Skin of body (tissue), 2 donors: ENCODE results near the gene MED27. TPM values are rescaled to one million over a fixed set of nuclear protein-coding genes. Genes with fewer than 3 reads are reported as not detected.

Source experiments
- DNase-seq: peaks from one replicate; lab custom pipeline; 2025; lab: John Stamatoyannopoulos, UW
- total RNA-seq: library from RNA; depleted of rRNA; stranded (reverse); fragments of >200 nt; gene quantifications from one replicate; pipeline ENCODE4 v1.2.3, GENCODE V29; 2014

The MED27 gene, protein sequence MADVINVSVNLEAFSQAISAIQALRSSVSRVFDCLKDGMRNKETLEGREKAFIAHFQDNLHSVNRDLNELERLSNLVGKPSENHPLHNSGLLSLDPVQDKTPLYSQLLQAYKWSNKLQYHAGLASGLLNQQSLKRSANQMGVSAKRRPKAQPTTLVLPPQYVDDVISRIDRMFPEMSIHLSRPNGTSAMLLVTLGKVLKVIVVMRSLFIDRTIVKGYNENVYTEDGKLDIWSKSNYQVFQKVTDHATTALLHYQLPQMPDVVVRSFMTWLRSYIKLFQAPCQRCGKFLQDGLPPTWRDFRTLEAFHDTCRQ
- 10.9 TPM for total RNA-seq

DNA sequence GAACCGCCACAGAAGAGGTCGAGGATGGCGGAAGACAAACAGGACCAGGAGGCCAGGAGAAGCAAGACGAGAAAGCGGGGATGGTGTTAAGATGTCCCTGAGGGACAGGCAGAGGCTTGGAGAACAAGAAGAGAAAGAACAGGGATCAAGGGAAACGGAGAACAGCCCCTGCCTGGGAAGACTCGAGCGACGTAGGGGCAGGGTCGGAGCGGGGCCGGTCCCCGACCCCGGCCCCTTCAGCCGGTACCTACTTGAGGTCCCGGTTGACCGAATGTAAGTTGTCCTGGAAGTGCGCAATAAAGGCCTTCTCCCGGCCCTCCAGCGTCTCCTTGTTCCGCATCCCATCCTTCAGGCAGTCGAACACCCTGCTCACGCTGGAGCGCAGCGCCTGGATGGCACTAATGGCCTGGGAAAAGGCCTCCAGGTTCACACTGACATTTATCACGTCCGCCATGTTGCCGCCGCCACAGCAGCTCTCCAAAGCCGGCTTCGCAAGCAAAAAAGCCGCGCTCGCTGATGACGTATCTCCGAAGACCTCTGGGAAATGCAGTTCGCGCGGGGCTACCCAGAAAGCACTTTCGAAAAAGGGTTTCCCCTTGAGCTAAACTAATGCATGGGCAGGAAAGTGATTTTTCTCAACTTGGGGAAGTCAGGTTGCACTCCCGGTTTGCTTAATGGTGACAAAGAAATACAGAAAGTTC, at the start of gene MED27:
MED27 (minus strand) TSS at position 477 of the 701 bp plus-strand sequence; CDS start at position 454, 23 bp downstream.
- peak; percentile 89 for DNase-seq

DNA sequence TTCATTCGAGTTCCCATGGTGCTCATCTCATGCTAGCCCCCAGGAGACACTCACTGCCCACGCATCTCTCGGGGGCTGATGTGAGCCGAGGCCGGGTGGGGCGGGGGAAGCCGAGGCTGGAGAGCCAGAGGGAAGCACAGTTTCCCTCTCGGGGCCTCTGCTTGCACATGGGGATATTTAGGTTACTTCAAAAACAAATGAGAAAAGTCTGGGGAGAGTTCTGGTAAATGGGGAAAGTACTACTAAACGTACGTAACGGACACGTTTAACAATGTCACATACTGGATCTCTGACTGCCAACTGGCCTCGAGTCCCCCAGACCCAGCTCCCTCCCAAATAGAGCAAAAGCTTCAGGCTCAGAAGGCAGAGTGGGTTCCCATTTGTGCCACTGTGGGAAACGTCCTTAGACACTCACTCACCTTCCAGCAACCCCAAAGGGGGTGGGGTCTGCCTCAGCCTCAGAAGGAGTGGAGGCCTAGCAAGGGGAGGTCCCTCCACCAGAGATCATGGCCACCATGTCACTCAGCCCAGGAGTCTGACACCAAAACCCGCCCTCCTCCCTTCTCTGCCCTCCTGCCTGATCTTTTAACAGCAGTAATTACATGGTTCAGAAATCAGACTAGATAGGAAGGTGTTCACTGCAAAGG, 48.3 kb upstream of the MED27 start:
- no peak for DNase-seq

DNA sequence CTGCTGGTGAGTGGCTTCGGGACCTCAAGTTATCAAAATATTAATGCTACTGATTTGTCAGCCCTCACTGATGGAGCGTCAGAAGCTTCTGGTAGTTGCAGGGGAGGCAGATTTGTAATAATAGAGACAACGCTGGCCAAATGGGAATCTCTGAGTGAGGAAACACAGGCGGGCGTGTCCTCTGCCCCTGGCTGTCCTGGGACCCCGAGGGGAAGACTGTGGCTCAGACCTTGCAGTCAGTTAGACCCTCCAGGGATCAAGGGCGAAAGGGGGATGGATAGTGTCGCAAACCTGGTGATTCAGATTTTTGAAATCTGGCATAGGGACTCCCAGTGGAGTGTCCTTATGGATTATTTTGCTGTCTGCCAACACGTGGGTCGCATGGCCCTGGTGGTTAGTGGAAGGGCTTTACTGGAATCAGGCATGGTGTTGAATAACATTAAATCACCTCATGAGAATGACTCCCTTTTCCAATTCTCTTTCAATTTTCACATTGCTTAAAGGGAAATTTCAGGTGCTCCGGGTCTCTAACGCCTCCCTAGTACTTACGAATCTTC, 47.1 kb upstream of the MED27 start:
- no peak for DNase-seq

DNA sequence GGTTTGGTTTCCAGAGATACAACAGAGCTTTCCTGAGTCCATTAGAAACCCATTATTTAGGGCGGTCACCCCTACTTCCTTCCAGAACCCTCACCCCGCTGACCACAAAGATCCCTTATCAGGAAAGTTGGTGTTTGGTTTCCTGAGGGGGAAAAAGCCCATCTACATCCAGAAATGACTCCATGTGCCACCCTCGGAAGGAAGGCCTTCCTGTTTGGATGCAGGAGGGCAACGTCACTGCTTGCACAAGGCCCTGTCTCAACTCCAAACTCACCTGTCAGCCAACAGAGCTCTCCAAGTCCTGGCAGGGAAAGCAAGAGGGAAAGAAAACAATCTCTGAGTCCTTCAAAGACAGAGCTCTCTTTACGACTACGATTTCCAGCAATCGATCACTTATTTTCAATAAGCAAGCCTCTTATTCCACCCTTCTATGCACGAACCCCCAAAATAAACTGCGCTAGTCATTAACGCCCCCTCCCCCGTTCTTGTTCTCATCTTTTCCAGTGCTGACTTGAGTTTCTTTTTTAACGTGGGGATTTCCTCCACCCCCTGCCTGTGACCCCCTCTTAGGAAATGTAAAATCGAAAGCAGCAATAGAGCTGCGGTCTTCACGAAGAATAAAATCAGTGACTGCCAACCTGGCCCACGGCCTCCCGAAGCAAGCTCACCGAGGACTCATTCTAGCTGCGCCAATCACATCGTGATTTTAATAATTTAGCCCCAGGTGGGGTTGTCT, 46.4 kb upstream of the MED27 start:
- no peak for DNase-seq

DNA sequence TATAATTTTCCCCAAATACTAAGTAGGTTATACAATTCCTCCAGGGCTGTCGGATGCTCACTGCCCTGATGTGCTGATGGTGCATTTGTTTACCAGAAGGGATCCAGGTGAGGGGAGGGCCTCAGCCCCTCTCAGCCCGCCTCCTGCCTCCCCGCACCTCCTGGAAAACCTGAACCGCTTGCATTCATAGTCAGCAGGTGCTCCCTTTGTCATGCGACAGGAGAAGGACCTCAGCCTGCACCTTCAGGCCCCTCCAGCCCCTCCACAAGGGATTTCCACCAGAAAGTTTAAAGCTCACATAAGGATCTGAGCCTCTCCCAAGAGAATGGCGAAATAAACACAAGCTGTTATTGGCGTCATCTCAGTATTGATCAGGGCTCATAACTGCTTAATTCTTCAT, 45.7 kb upstream of the MED27 start:
- no peak for DNase-seq

DNA sequence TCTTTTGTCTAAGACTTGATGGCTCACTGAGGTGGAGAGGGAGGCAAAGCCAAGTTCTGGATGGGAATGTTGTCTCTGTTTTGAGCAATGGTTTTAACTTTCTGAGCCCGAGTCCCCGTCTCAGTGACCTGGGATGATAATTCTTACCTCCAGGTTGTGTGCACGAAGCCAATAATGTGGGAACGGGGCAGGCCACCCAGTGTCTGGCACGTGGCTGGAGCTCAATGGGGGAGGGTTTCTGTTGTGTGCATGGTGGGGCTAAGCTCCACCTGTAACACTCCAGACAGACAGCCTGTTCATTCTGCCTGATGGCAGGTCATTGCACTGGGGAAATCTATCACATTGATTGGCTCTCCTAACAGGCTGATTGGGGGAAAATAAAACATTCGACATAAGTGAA, 45.1 kb upstream of the MED27 start:
- DNase-seq, result no peak

DNA sequence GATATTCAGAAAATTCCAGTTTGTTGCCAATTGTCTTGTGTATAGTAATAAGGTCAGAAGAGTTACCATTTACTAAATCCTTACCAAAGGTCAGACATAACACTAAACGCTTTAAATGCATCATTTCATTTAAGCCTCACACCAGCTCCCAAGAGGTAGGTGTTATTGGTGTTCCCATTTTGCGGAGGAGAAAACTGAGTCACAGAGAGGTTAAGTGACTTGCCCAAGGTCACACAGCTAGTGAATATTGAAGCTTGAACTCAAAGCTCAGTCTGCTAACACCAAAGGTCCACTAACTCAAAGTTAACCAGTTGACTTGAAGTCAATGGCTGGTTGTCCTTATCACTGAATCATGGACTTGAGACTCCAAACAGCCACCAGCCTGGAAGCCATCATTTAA, 41.4 kb upstream of the MED27 start:
- no peak for DNase-seq

DNA sequence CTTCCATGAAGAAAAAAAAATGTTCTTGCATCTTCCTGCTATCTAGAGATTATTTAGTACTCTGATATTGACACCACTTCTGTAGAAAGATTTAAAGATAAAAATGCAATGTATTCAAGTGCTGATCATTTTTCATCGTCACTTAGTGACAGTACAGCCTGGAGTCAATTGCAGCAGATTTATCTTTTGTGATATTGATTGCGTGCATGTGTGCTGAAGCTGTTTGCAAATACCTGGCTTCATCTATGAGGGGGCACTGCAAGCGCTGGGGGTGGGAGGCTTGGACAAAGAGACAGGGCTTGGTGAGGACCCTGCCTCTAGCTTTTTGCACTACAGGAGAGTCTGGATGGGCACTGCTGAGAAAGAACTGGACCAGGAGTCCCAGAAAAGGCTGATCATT, 38.0 kb upstream of the MED27 start:
- DNase-seq, result no peak

DNA sequence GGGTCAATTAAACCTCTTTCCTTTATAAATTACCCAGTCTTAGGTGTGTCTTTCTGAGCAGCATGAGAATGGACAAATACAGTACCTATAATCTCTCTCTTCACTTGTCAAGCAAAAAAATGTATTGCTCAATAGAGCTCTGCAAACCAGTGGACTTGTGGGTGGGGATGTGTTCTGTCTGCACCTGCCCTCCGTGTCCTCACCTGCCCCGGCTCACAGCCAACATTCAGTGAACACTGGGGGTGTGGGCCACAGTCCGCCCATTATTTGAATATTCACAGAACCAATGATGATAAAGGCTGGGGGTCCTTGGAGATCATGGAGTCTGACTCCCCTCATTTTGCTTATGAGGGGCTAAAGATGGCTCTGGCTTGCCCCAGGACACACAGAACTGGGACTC, 36.9 kb upstream of the MED27 start:
- DNase-seq, result no peak

DNA sequence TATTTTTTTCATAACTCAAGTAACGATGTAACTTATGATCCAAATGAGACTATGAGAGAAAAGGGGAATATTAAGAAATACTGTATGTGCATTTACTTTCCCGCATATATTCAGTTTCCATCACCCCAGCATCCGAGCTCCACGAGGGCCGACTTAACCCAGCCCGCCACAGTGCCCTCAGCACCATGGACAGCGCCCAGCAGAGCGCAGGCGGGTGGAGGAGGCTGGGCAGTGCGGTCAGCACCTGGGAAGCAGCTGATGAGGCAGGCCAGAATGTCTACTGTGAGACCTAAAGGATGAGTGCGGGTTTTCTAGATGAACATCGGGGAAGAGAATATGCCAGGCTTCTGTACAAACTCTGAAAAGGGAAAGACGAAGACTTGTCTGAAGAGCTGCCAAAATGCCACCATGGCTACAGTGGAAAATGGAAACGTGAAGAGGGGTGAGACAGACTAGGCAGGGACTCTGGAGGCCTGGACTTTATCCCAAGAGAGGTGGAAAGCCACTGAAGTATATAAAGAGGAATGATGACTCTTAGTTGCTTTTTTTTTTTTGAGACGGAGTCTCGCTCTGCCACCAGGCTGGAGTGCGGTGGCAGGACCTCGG, 34.5 kb upstream of the MED27 start:
- DNase-seq, result no peak

DNA sequence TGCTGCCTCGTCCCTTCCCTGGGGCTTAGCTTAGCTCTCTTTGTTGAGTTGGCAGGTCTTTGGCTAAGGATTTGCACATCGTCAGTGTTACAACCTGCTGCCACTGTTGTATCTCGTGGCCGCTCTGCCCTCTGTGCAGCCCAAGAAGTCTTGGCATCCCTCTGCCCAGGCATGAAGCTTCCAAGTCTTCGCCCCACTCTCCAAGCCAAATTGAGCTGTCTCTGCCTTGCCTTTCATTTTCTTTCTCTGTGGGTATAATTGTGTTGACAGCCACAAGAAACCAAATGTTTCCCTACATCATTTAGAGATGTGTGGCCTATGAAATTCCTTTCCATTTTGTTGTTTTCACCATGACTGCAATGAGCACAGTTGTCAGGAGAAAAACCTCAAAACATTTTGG, 29.6 kb upstream of the MED27 start:
- DNase-seq, result no peak

DNA sequence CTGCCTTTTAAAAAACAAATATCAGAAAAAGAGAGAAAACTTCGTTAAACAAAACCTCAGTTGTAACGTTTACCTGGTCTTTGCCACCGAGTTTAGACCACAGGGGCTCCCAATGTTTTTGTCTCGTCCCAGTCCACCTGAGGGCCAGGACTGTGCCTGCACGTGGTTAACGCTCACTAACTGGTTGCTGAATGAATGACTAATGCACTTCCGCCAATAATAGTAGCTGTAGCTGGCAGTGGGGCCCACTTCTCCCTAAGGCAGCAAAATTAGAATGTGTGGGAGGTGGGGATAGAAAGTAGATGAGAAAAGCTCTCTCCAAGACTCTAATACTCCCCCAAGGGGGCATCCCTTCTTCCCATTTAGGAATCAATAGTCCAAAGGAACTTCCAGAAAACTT, 29.1 kb upstream of the MED27 start:
- no peak for DNase-seq

DNA sequence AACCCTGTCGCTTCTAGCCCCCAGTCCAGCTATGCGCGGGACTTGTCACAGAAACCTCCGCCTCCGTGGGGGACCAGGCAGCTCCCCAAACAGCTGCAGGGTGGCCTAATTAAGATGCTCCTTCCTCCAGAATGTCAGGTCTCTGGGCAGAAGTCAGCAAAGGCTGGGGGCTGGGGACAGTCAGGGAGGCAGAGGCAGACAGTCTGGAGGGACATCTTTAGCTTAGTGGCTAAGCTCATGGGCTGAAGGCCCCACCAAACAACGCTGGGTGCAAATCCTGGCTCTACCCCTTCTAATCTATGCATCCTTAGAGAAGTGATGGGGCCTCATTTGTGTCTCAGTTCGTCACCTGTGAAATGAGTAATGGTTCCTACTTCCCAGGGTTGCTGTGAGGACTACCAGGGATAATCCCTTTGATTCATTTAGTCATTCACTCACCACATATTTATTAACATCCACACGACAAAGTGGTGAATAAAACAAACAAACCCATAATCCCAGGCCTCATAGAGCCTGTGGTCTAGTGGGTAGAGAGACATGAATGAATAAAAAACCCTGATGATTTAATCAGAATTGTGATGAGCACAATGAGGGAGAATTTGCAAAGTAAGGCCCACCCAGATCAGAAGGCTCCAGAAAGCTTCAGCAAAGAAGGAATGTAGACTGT, 20.2 kb upstream of the MED27 start:
- DNase-seq, result no peak

DNA sequence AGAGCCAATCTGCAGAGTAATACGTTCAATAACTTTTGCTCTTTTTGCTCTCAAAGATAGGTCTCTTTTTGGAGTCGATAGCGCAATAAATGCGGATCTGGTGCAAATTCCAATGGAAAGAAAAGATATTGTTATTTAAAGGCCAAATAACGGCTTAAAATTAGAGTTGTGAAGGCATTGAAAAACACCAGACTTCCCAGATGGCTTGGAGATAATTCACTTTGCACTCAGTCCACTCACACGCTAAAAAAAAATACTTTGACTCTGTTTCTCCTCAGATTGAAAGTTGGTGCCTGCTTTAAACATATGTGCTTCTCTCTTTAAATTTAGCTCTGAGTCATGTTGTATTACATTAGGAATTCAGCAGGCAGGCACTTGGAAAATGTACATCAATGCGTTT, 19.5 kb upstream of the MED27 start:
- DNase-seq, result no peak

DNA sequence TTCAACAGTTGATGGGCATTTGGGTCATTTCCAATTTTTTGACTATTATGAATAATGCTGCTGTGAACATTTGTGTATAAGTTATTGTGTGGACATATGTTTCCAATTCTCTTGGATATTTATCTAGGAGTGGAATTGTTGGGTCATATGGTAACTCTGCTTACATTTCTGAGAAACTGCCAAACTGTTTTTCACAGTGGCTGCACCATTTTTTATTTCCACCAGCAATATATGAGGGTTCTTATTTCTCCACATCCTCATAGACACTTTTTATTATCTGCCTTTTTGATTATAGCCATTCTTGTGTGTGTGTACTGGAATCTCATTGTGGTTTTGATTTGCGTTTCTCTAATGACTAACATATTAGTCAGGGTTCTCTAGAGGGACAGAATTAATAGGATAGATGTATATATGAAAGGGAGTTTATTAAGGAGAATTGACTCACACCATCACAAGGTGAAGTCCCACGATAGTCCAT, 14.7 kb upstream of the MED27 start:
- DNase-seq, result peak; percentile 82

DNA sequence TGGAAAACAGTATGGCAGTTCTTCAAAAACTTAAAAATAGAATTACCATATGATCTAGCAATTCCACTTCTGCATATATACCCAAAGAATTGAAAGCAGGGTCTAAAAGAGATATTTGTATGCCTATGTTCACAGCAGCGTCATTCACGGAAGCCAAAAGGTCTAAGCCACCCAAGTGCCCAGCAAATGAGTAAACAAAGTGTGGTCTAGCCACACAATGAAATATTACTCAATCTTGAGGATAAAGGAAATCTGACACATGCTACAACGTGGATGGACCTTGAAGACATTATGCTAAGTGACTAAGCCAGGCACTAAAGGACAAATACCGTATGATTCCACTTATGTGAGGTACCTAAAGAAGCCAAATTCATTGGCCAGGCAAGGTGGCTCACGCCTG, 11.1 kb upstream of the MED27 start:
- DNase-seq, result no peak

DNA sequence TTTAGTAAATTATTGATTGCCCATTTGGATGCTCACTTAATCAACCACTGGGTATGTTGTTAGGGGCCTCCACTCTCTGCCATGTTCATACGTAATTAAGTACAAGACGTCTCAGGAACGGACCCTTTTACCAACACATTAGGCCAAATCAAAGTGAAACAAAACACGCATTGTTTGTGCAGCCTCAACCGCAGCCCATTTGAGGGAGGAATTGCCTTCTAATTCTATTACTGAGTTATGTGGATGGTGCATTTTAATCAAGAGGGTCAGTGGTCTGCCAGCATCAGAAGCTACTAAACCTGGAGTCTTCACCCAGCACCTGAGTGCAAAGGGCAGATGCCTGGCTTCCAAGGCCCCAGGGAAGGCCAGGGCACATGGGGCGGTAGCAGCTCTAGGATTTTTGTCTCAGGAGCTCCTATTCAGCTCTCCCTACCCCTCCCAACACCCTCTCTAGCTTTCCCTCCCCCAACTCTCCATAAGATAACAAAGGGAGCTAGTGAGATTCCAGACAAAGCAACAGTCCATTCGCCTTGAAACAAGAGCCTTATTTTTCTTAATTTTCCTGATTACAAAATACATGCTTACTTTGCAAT, 7.9 kb upstream of the MED27 start:
- DNase-seq, result no peak

DNA sequence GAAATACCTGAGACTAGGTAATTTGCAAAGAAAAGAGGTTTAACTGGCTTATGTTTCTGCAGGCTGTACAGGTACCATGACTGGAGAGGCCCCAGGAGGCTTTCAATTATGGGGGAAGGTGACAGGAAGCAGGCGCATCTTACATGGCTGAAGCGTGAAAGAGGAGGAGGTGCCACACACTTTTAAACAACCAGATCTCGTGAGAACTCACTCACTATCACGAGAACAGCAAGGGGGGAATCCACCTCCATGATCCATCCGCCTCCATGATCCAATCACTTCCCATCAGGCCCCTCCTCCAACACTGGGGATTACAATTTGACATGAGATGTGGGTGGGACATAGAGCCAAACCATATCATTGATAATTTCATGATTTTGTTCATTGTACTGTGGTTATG, 2.5 kb upstream of the MED27 start:
- DNase-seq, result no peak

DNA sequence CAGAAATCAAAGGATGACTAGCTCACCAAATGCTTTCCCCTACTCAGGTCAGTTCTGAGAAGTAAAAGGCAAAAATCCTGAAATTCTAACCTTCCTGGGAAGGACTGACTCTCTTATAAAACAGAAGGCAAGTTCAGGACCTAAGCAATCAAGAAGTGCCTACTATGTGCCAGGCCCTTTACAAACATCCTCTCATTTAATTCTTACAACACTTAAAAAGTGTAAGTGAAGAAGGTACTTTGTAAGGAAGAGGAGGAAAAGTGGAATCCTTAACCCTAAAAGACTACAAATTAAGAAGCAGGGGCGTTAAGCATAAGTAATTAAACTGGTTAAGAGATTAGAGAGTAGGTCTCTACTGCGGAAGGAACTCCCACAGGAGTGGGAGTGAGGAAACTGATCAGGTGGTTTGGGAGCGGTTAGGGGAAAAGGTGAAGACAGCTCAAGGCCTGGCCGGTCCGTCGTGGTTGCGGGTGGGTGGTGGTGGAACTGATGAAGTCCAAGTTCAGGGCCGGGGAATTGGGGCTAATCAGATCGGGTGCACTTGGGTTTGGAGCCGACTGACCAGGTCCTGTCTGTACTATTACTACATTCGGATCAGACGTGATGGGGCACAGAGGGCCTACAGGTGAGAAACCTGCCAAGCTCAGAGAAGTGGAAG, 839 bp downstream of the MED27 start:
- DNase-seq, result no peak
